Activated CD4-positive, alpha-beta T cell treated with anti-CD3 and anti-CD28 coated beads, Interleukin-2, amount 50 U/mL, for 24 hours (primary cell): Measurements from ENCODE around the gene DDO.
"Not testable (repeated sequence)": the region's sequence is repeated elsewhere in the genome, so short reads cannot be mapped to it uniquely, and the experiment has no call there.

Source experiments
- DNase-seq, 2 donors: peaks; one replicate each; pipeline ENCODE4 v3.0.0-alpha.2; 2020; ENCODE audit warnings: low read depth in 1 of 2, low spot score in 1 of 2

Gene DDO

GRCh38 chr6:110369066-110369465, 46.3 kb downstream of the DDO start:
- no peak for DNase-seq

GRCh38 chr6:110368284-110368683, 47.1 kb downstream of the DDO start:
- no peak for DNase-seq

- DNase-seq: no peak
Measured at GRCh38 chr6:110367825-110368224, 47.5 kb downstream of the DDO start.

GRCh38 chr6:110366975-110367374, 48.4 kb downstream of the DDO start:
- no peak for DNase-seq

GRCh38 chr6:110366256-110366655, 49.1 kb downstream of the DDO start:
- no peak for DNase-seq

- no peak for DNase-seq
Measured at GRCh38 chr6:110364364-110365105, 50.8 kb downstream of the DDO start.

GRCh38 chr6:110363748-110364147, 51.6 kb downstream of the DDO start:
- DNase-seq: no peak

GRCh38 chr6:110360676-110361075, 54.7 kb downstream of the DDO start:
- DNase-seq: no peak

GRCh38 chr6:110359556-110359955, 55.8 kb downstream of the DDO start:
- DNase-seq: no peak

- DNase-seq: no peak
Measured at GRCh38 chr6:110358553-110359160, 56.7 kb downstream of the DDO start.

GRCh38 chr6:110357664-110358552, 57.5 kb downstream of the DDO start, which contains the start of gene METTL24:
Gene METTL24 (minus strand): TSS chr6:110358349. CDS start chr6:110358272, 77 bp downstream.
- no peak for DNase-seq

- DNase-seq: no peak
Measured at GRCh38 chr6:110357298-110357663, 58.1 kb downstream of the DDO start.

- DNase-seq: no peak
Measured at GRCh38 chr6:110356778-110357177, 58.6 kb downstream of the DDO start.

- no peak for DNase-seq
Measured at GRCh38 chr6:110355727-110356126, 59.6 kb downstream of the DDO start.

GRCh38 chr6:110355022-110355421, 60.4 kb downstream of the DDO start:
- no peak for DNase-seq

GRCh38 chr6:110354153-110354552, 61.2 kb downstream of the DDO start:
- no peak for DNase-seq

GRCh38 chr6:110353457-110354001, 61.8 kb downstream of the DDO start:
- DNase-seq: no peak

- DNase-seq: no peak
Measured at GRCh38 chr6:110352563-110353262, 62.7 kb downstream of the DDO start.

- no peak for DNase-seq
Measured at GRCh38 chr6:110351986-110352385, 63.4 kb downstream of the DDO start.

GRCh38 chr6:110351546-110351945, 63.8 kb downstream of the DDO start:
- DNase-seq: no peak

- DNase-seq: not testable (repeated sequence)
Measured at GRCh38 chr6:110350593-110350992, 64.8 kb downstream of the DDO start.
